Gastroesophageal sphincter (tissue), 4 donors: ENCODE data around the gene PTPN6. TPM values are rescaled to one million over a fixed set of nuclear protein-coding genes. Genes with fewer than 3 reads are reported as not detected.

Source experiments
- ATAC-seq: fragments of 150-250 bp; one replicate; pipeline ENCODE4 v1.9.1; 2016; ENCODE audit warnings: mild to moderate bottlenecking, moderate library complexity
- H3K27ac ChIP-seq, 4 donors: fragments of 200-600 bp; sonication (generic) in 3 of 4; 1 replicate in 3 of 4; 2 replicates in 1 of 4; pipeline ENCODE4 v1.5.1; 2016 to 2019
- H3K27me3 ChIP-seq: fragments of 200-600 bp; sonication (generic); one replicate; pipeline ENCODE4 v1.5.1; 2019
- H3K36me3 ChIP-seq, 2 donors: fragments of 200-600 bp; sonication (generic); one replicate each; pipeline ENCODE4 v1.5.1; 2019; ENCODE audit warnings: control low read depth in 1 of 2
- H3K4me1 ChIP-seq, 3 donors: fragments of 200-600 bp; sonication (generic); 1 replicate in 2 of 3; 2 replicates in 1 of 3; pipeline ENCODE4 v1.5.1; 2016 to 2019; ENCODE audit warnings: control low read depth in 2 of 3
- H3K4me3 ChIP-seq, 2 donors: fragments of 200-600 bp; sonication (generic); one replicate each; pipeline ENCODE4 v1.5.1; 2019; ENCODE audit warnings: mild to moderate bottlenecking in 1 of 2, moderate library complexity in 1 of 2
- H3K9me3 ChIP-seq, 3 donors: fragments of 200-600 bp; sonication (generic); one replicate each; pipeline ENCODE4 v1.5.1; 2017 to 2019; ENCODE audit warnings: control low read depth in 2 of 3
- CTCF ChIP-seq, 4 experiments: fragments of 200-600 bp in 2 of 4; fragments of 450-650 bp in 2 of 4; sonication (generic) in 1 of 4; IDR thresholded peaks; one replicate each; pipeline ENCODE4 v1.5.1; 2017 to 2019; ENCODE audit warnings: antibody characterized with exemption in 4 of 4, mild to moderate bottlenecking in 2 of 4, moderate library complexity in 2 of 4
- EP300 ChIP-seq: sonication (generic); formaldehyde crosslinking; IDR thresholded peaks from one replicate; pipeline ENCODE4 v1.6.1; 2017; ENCODE audit warnings: antibody characterized with exemption, mild to moderate bottlenecking
- POLR2A ChIP-seq, 2 donors: fragments of 450-650 bp; IDR thresholded peaks; one replicate each; pipeline ENCODE4 v1.6.1; 2017; ENCODE audit warnings: antibody characterized with exemption in 2 of 2, mild to moderate bottlenecking in 2 of 2, moderate library complexity in 1 of 2
- POLR2AphosphoS5 ChIP-seq: sonication (generic); formaldehyde crosslinking; IDR thresholded peaks from one replicate; pipeline ENCODE4 v1.6.1; 2017; ENCODE audit warnings: antibody characterized with exemption
- WGBS, 2 donors: methylation state at CpG; one replicate each; pipeline ENCODE4 v1.1.5; 2018; ENCODE audit warnings: low coverage in 1 of 2; 5-methylcytosine and 5-hydroxymethylcytosine counted together
- total RNA-seq, 4 donors: library from RNA; depleted of rRNA; stranded (reverse); fragments of >200 nt; gene quantifications; one replicate each; pipeline ENCODE4 v1.1.0, GENCODE V29; 2016

The PTPN6 gene
- total RNA-seq, 4 donors from 2014 or later: 2.6 to 15.9 (median 7.5) TPM

- TF ChIP-seq POLR2A (IDR thresholded peaks at IDR 0.05): no peak
- TF ChIP-seq POLR2AphosphoS5: no peak
- no peak for TF ChIP-seq EP300
- no peak for TF ChIP-seq CTCF (IDR thresholded peaks at IDR 0.05)
- WGBS, 2 donors: 2 to 5% methylated on average over 17 to 19 of the region's 19 CpGs
- no peaks in the 10 kb centered on the region for H3K27me3 ChIP-seq
- H3K9me3 ChIP-seq: no peaks in the 10 kb centered on the region
- H3K4me3 ChIP-seq: peak overlapping the region; percentile 94 to 97
- H3K36me3 ChIP-seq: peaks cover 0 to 7% of the 10 kb centered on the region in 2 donors
- H3K4me1 ChIP-seq: peaks cover 9 to 86% (median 40%) of the 10 kb centered on the region in 3 donors
- H3K27ac ChIP-seq: peak overlapping the region; percentile 91 to 100 (median 96)
- no peak for ATAC-seq
Measured at GRCh38 chr12:6928703-6929407, 22.3 kb upstream of the PTPN6 start.

- Histone ChIP-seq H3K27me3 (no peaks in the 10 kb centered on the region), H3K27ac (peak overlapping the region; percentile 91 to 100 (median 96)), H3K36me3 (peaks cover 0 to 16% of the 10 kb centered on the region in 2 donors), H3K4me1 (peaks cover 5 to 86% (median 40%) of the 10 kb centered on the region in 3 donors), H3K9me3 (no peaks in the 10 kb centered on the region), H3K4me3 (peak overlapping the region; percentile 94 to 97)
- WGBS, 2 donors: 15 to 40% methylated on average over 4 to 6 of the region's 7 CpGs
- ATAC-seq: no peak
- TF ChIP-seq POLR2A (IDR thresholded peaks at IDR 0.05): no peak
- TF ChIP-seq POLR2AphosphoS5: no peak
- no peak for TF ChIP-seq CTCF (IDR thresholded peaks at IDR 0.05)
- TF ChIP-seq EP300: no peak
Measured at GRCh38 chr12:6929466-6930452, 21.4 kb upstream of the PTPN6 start.

DNA sequence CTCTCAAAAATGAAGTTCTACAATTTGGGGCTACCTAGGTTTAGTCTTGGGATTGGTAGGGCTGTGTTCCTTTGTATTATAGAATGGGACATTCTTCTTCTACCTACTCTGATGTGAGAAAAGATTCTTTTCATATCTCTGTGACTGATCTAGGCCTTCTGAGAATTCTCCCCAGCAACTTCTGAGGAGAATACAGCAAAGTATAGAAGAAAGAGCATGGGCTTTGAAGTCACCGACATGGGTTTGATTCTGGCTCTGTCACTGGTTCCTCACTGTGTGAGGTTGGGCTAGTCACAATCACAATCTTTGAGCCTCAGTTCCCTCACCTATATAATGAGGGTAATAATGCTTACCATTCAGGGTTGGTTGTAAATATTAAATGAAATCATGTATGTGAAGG is 18.4 kb upstream of the PTPN6 start:
- Histone ChIP-seq H3K27ac (peak overlapping the region in 2 of 4 donors; percentile 91 to 96), H3K27me3 (no peaks in the 10 kb centered on the region), H3K36me3 (peaks cover 0 to 33% of the 10 kb centered on the region in 2 donors), H3K4me3 (no peak overlapping the region), H3K9me3 (no peaks in the 10 kb centered on the region), H3K4me1 (peaks cover 0 to 91% (median 42%) of the 10 kb centered on the region in 3 donors)
- no peak for ATAC-seq
- TF ChIP-seq EP300 (no peak), POLR2AphosphoS5 (no peak), POLR2A (IDR thresholded peaks at IDR 0.05) (no peak), CTCF (IDR thresholded peaks at IDR 0.05) (no peak)
- WGBS, 2 donors: 33 to 50% methylated on average over 1 of the region's 1 CpG

DNA sequence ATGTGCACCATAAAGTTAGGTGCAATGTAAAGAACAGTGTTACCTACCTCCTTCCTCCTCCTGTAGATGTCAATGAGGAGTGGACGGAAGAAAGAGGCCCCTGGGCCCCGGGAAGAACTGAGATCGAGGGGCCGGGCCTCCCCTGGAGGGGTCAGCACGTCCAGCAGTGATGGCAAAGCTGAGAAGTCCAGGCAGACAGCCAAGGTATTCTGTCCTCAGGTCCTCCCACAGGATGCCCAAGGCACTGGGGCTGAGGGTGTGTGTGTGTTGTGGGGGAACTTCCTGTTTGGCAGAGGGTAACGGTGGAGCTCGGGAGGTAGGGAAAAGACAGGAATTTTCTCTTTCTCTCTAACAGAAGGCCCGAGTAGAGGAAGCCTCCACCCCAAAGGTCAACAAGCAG is 17.0 kb upstream of the PTPN6 start:
- no peak for ATAC-seq
- no peak overlapping the region for H3K4me3 ChIP-seq
- H3K9me3 ChIP-seq: no peaks in the 10 kb centered on the region
- H3K27me3 ChIP-seq: no peaks in the 10 kb centered on the region
- peak overlapping the region in 3 of 4 donors; percentile 71 to 96 (median 91) for H3K27ac ChIP-seq
- peaks cover 0 to 98% (median 52%) of the 10 kb centered on the region in 3 donors for H3K4me1 ChIP-seq
- no peak for TF ChIP-seq POLR2A (IDR thresholded peaks at IDR 0.05)
- peak; percentile 44 for TF ChIP-seq POLR2AphosphoS5
- peaks cover 0 to 37% of the 10 kb centered on the region in 2 donors for H3K36me3 ChIP-seq
- 20 to 25% methylated on average over 3 to 8 of the region's 8 CpGs for WGBS, 2 donors
